Heart left ventricle (tissue), 16 donors: Measurements from ENCODE around the gene SLC24A4. TPM values are rescaled to one million over a fixed set of nuclear protein-coding genes. Genes with fewer than 3 reads are reported as not detected.
A peak's percentile ranks its signal among the peaks of the same experiment; 100 is the strongest.

ENCODE experiments used
- ATAC-seq, 4 donors: fragments of 200-7000 bp; cut with Tn5 transposase; one replicate each; pipeline ENCODE4 v1.9.1; 2020 to 2022; ENCODE audit warnings: moderate library complexity in 4 of 4, mild to moderate bottlenecking in 3 of 4, moderate number of reproducible peaks in 1 of 4
- DNase-seq, 5 donors: peaks; one replicate each; pipeline ENCODE4 v3.0.0-alpha.2; 2020
- H3K27ac ChIP-seq, 12 donors: fragments of 200-600 bp; sonication (generic) in 4 of 12; one replicate each; pipeline versions ENCODE4 v1.5.0 to v1.8.0; 2016 to 2022; ENCODE audit warnings: mild to moderate bottlenecking in 2 of 12
- H3K27me3 ChIP-seq, 9 donors: fragments of 200-600 bp; sonication (generic) in 2 of 9; one replicate each; pipeline versions ENCODE4 v1.5.1 to v1.8.0; 2016 to 2022; ENCODE audit warnings: mild to moderate bottlenecking in 3 of 9
- H3K36me3 ChIP-seq, 9 donors: fragments of 200-600 bp; sonication (generic) in 2 of 9; one replicate each; pipeline versions ENCODE4 v1.5.0 to v1.8.0; 2018 to 2022; ENCODE audit warnings: mild to moderate bottlenecking in 2 of 9
- H3K4me1 ChIP-seq, 12 donors: fragments of 200-600 bp; sonication (generic) in 4 of 12; one replicate each; pipeline versions ENCODE4 v1.5.0 to v1.8.0; 2016 to 2022; ENCODE audit warnings: mild to moderate bottlenecking in 3 of 12
- H3K4me3 ChIP-seq, 12 donors: fragments of 200-600 bp; sonication (generic) in 4 of 12; one replicate each; pipeline versions ENCODE4 v1.5.0 to v1.8.0; 2017 to 2022; ENCODE audit warnings: mild to moderate bottlenecking in 9 of 12, moderate library complexity in 4 of 12
- H3K9me3 ChIP-seq, 12 donors: fragments of 200-600 bp; sonication (generic) in 4 of 12; one replicate each; pipeline versions ENCODE4 v1.5.0 to v1.8.0; 2016 to 2022; ENCODE audit warnings: mild to moderate bottlenecking in 1 of 12
- POLR2A ChIP-seq, 2 donors: fragments of 450-650 bp; IDR thresholded peaks; one replicate each; pipeline ENCODE4 v1.6.1; 2017; ENCODE audit warnings: antibody characterized with exemption in 2 of 2, mild to moderate bottlenecking in 2 of 2, moderate library complexity in 2 of 2
- WGBS, 4 donors: extraction: QIAGEN DNeasy Blood & Tissue Kit in 2 of 4; methylation state at CpG; one replicate each; pipeline versions ENCODE4 v1.1.5 to v1.1.7; 2013 to 2018; 5-methylcytosine and 5-hydroxymethylcytosine counted together
- intact Hi-C, 10 donors: fragments of 100-400 bp; cut with DNase I; formaldehyde crosslinking; loops; one replicate each; pipeline versions ENCODE4 v1.11.1 to v1.14.2; 2022
- polyA plus RNA-seq, 2 donors: library from polyadenylated mRNA; stranded (reverse); fragments of 200-250 nt; gene quantifications; one replicate each; pipeline ENCODE4 v1.2.3, GENCODE V29; 2013
- total RNA-seq, 9 donors: library from RNA; depleted of rRNA in 2 of 9; stranded (reverse); fragments of >200 nt in 2 of 9; fragmentation: NEBNext Ultra II Directional in 3 of 9; extraction: Animal tissue kit (Norgen Biotek cat#: 25700) in 3 of 9; gene quantifications; one replicate each; pipeline versions ENCODE4 v1.1.0 to v1.2.4, GENCODE V29; 2016 to 2023
- TF ChIP-seq, protein P1 (sequence below), 12 donors: fragments of 200-600 bp; sonication (generic) in 4 of 12; IDR thresholded peaks; one replicate each; pipeline versions ENCODE4 v1.5.0 to v1.8.0; 2018 to 2022; ENCODE audit warnings: antibody characterized with exemption in 12 of 12, mild to moderate bottlenecking in 5 of 12
- donor health status: ischemic (EF 13 %, LVEDD 7.1; RV severe dilation, severe dysfunction).
- donor health status: healthy with polysubstance abuse.
- donor health status: DM: no; HTN: yes; CAD: no.
- donor health status: DM: no; HTN: no; CAD: no.
- donor health status: ischemic (EF 25% LVEDD 6.9; RV normal size, moderate dysfunction).
- donor health status: ischemic (EF 25% LVEDD 5.7; RV mildly dilated, moderate dysfunction).
- donor health status: healthy.
- donor health status: DM: yes; HTN: yes; CAD: no.
- donor health status: ischemic (EF 35%, LVEDD 5.7; RV mildly dilated, moderate dysfunction).
- donor health status: nonischemic (EF 11% LVEDD 7.7; RV severe dilation, severe dysfunction).
- donor health status: DM: yes; HTN: yes; CAD: no.
- donor health status: PGD.
- donor health status: ischemic (EF 29% LVEDD 5.4; RV normal size, mild dysfunction).
- donor health status: nonischemic (EF 23%, LVEDD 6.1; RV moderate dilation, normal function).

SLC24A4 gene
- total and polyA plus RNA-seq, 11 donors = 0.05 to 1.6 (median 0.23) TPM

DNA sequence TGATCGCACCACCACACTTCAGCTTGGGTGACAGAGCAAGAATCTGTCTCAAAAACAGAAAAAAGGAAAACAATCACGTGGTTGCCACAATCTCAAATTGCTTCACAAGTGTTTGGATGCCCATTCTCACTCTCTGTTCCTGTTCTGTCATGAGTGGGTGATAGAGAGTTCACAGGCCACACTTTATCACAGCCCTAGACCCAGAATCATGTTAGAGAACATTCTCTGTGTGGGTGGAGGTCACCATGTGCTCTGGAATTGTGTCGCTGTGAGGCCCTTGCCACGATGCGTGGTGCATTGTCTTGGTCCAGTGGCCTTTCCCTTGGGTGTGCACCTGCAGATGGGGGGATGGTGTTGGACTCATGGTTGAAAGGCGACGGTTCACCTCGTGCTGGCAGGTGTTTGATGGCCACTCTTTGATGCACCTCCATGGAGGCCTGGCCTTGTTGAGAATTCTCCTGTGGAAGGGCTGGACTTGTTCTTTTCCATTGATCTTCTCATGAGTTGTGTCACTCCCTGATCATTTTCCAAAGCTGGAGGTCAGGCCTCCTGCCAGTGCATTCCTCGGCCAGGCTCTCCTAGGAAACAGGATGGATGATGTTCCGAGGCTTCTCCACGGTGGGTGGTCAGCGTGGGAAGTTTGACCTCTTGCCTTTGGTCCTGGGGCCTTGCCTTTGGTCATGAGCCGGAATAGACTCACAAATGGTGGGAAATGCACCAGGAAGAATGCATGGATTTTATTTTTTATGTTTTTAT, 91.9 kb downstream of the SLC24A4 start:
- WGBS, 4 donors = 81 to 91% (median 86%) methylated on average over 13 of the region's 13 CpGs

DNA sequence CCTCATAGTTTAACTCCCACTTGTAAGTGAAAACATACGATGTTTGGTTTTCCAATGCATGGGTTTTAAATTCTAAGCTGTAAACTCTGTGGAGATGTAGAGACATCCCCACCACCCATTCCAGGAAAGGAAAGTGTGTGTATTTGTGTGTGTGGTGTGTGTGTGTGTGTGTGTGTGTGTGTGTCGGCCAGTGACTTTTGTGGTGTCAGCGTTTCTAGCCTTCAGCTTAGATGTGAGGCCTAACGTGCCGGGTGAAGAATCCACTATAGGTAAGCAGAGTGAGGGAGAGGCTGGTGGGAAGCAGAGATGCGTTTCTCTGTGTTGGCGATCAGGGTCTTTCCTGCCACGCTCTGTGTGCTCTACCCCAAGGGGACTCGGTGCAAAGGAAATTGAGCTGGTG, 93.0 kb downstream of the SLC24A4 start:
- 81 to 85% (median 84%) methylated on average over 9 of the region's 9 CpGs for WGBS, 4 donors
- no peak for TF ChIP-seq POLR2A (IDR thresholded peaks at IDR 0.05)
- TF ChIP-seq, protein P1, sequence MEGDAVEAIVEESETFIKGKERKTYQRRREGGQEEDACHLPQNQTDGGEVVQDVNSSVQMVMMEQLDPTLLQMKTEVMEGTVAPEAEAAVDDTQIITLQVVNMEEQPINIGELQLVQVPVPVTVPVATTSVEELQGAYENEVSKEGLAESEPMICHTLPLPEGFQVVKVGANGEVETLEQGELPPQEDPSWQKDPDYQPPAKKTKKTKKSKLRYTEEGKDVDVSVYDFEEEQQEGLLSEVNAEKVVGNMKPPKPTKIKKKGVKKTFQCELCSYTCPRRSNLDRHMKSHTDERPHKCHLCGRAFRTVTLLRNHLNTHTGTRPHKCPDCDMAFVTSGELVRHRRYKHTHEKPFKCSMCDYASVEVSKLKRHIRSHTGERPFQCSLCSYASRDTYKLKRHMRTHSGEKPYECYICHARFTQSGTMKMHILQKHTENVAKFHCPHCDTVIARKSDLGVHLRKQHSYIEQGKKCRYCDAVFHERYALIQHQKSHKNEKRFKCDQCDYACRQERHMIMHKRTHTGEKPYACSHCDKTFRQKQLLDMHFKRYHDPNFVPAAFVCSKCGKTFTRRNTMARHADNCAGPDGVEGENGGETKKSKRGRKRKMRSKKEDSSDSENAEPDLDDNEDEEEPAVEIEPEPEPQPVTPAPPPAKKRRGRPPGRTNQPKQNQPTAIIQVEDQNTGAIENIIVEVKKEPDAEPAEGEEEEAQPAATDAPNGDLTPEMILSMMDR (IDR thresholded peaks at IDR 0.05) = no peak
- no peaks in the 10 kb centered on the region for H3K36me3 ChIP-seq
- no peak overlapping the region for H3K27ac ChIP-seq
- H3K9me3 ChIP-seq = peaks cover 0 to 4% (median 0%) of the 10 kb centered on the region in 12 donors
- intact Hi-C loops = no loop called here
- no peak for DNase-seq
- H3K27me3 ChIP-seq = no peaks in the 10 kb centered on the region
- ATAC-seq = no peak
- H3K4me1 ChIP-seq = peaks cover 0 to 28% (median 0%) of the 10 kb centered on the region in 12 donors
- no peak overlapping the region for H3K4me3 ChIP-seq

More for the DNA sequence above, 91.9 kb downstream of the SLC24A4 start:
- Histone ChIP-seq H3K4me3 (no peak overlapping the region), H3K4me1 (peaks cover 0 to 28% (median 0%) of the 10 kb centered on the region in 12 donors), H3K36me3 (no peaks in the 10 kb centered on the region), H3K9me3 (peaks cover 0 to 4% (median 0%) of the 10 kb centered on the region in 12 donors), H3K27me3 (no peaks in the 10 kb centered on the region), H3K27ac (peak overlapping the region in 1 of 12 donors; percentile 42)
- ATAC-seq (peak in 1 of 4 donors; percentile 70), DNase-seq (no peak)
- intact Hi-C loops = no loop called here
- no peak for TF ChIP-seq POLR2A (IDR thresholded peaks at IDR 0.05)
- TF ChIP-seq, protein P1 (IDR thresholded peaks at IDR 0.05) = no peak

DNA sequence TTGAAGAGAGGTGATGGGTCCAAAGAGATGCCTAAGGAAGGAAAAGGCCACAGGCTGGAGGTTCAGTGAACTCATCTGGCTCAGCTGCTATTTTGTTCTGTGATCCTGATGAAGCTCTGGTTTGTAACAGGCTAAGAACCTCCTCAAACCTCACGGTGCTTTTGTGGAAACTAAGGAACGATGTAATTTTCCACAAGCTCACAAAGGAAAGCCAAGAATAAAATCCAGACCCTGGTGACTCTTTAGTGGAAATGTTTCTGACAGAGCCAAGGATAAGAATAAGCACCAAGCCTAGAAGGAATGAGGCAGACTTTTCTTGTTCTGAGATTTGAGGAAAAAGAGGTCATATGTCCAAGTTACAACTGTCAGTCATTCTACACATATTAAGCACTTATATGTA, 93.6 kb downstream of the SLC24A4 start:
- intact Hi-C loops = no loop called here
- Histone ChIP-seq H3K27me3 (no peaks in the 10 kb centered on the region), H3K4me3 (no peak overlapping the region), H3K9me3 (peaks cover 0 to 4% (median 0%) of the 10 kb centered on the region in 12 donors), H3K36me3 (no peaks in the 10 kb centered on the region), H3K4me1 (peaks cover 0 to 28% (median 0%) of the 10 kb centered on the region in 12 donors), H3K27ac (no peak overlapping the region)
- no peak for ATAC-seq
- WGBS, 4 donors = 64 to 75% (median 73%) methylated on average over 2 of the region's 2 CpGs
- DNase-seq = no peak
- TF ChIP-seq, protein P1 (IDR thresholded peaks at IDR 0.05) = no peak
- TF ChIP-seq POLR2A (IDR thresholded peaks at IDR 0.05) = no peak

DNA sequence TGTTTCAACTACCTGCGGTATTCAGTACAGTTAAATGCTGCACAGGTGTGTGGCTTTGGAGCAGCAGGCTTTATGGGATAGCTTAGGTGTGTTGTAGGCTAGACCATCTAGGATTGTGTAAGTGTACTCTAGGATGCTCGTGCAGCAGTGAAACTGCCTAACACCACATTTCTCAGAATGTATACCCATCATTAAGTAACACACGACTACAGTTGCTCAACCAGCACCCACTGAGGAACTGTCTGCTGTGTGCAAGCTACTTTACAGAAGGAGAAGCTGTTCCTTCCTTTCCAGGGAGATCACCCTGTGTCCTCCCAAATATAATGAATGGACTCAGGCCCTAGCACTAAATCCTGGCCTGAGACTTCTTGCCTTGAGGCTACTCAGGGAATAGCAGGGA, 94.8 kb downstream of the SLC24A4 start:
- intact Hi-C loops = no loop called here
- Histone ChIP-seq H3K9me3 (peaks cover 0 to 4% (median 0%) of the 10 kb centered on the region in 12 donors), H3K27ac (peak overlapping the region in 1 of 12 donors; percentile 69), H3K36me3 (no peaks in the 10 kb centered on the region), H3K27me3 (no peaks in the 10 kb centered on the region), H3K4me3 (no peak overlapping the region), H3K4me1 (peaks cover 0 to 28% (median 0%) of the 10 kb centered on the region in 12 donors)
- DNase-seq (no peak), ATAC-seq (peak in 3 of 4 donors; percentile 47 to 87 (median 55))
- 76 to 91% (median 88%) methylated on average over 3 of the region's 3 CpGs for WGBS, 4 donors
- TF ChIP-seq, protein P1 (IDR thresholded peaks at IDR 0.05) = no peak
- TF ChIP-seq POLR2A (IDR thresholded peaks at IDR 0.05) = no peak
